IPS-NIHi7 (cell line): ENCODE measurements around the gene PJA2.

ENCODE experiments used
- DNase-seq: peaks from one replicate; pipeline ENCODE4 v3.0.0; 2012; ENCODE audit warnings: mixed read lengths; ENCODE audit errors: extremely low spot score

The PJA2 gene

DNA sequence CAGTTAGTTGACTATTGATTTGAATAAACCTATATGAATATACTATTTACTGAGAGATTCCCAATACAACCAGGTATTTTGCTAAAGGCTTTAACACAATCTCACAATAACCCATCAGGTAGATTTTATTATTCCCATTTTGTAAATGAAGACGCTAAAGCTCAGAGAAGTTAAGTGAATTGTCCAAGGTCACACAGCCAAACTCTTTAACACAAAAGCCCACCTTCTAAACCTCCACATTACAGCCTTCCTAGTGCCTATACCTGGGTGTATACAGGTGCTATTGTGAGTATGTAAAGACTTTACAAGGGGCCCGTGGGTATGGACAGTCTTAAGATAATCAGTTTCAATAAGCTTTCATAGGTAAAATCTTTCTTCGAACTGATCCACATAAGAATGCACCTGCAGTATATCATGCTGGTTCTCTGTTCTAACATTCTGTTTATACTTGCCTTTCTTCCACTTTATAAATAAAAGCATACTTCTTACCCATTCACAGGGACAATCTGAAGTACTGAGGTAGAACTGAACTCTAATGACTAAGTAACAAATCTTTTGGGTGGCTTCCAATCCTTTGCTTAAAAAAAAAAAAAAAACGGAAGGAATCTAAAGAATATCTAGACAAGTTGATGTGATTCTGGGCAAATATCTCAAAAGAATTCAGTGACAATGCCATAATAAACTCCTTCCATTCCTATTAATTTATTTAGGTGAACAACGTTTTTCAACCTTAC lies 59.1 kb downstream of the PJA2 start:
- no peak for DNase-seq

DNA sequence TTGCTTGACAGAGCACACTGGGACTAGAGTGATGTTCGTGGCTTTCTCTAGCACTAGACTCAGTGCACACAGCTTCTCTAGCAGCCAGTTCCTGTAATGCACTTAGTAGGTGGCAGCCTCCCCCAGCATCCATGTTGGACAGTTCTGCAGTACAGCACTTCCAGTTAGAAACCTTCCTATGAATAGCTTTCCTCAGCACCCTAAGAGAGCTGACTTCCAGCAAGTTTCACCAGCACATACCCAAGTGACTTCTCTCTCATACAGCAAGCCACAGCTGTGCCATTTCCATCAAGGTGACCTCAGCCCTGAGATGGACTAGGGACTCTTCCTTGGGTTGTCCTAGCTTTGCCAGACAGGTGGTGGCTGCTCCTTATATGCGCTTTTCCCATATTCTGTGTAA lies 60.4 kb downstream of the PJA2 start:
- no peak for DNase-seq

DNA sequence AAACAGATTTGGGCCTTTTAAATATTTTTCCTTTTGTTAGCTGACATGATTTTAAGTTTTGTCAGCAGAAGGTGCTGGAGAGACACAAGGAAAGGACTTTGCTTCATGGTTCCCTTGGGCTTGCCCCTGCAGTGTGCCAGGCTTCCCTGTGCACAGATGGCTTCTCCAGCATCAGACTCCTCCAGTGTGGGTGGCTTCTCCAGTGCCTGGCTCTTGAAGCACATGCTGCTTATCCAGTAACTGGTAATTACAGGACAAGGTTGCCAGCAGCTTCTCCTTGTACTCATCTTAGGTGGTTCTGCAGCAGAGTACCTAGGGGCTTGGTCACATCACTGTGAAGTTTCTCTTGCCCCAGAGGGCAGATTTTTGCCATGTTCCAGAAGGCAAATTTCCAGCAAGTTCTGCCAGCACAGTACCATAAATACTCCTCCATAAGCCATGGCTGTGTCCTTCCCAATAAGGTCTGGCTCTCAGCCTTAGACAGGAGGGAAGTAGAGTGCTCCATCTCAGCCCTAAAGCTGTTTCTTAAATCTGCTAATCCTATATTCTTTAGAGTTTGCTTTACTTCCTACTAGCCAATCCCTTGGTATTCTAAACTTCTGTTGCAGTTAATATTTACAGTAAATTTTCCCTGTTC lies 62.4 kb downstream of the PJA2 start:
- no peak for DNase-seq

DNA sequence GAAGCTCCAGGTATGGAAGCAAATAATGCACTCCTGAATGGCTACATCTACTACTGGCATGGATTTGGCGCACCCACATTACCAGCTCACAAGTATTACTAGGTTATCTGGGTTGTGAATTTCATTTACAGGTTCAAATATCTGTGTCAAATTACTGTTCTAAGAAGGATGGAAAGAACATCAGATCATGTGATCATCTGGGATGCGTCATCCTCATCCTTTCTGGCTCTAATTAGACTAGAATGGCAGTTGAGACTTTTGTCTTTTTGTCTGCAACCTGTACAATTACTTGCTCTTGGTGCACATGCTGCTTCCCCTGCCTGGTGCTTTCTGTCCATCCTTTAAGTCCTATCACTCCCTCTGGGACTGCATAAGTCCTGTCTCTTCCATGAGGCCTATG lies 64.1 kb downstream of the PJA2 start:
- no peak for DNase-seq

DNA sequence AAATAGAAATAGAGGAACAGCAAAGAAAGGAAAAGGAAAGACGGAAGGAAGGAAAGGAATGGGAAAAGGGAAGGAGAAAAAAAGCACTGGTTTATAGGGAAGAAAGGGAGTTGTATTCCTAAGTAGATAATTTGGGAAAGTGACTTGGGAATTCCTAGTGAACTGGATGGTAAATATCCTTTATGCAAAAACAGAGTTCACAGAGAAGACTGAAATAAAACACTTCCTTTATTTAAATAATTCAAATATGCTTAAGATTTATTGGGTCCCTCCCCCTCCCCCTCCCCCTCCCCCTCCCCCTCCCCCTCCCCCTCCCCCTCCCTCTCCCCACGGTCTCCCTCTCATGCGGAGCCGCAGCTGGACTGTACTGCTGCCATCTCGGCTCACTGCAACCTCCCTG lies 69.4 kb downstream of the PJA2 start:
- DNase-seq: no peak

DNA sequence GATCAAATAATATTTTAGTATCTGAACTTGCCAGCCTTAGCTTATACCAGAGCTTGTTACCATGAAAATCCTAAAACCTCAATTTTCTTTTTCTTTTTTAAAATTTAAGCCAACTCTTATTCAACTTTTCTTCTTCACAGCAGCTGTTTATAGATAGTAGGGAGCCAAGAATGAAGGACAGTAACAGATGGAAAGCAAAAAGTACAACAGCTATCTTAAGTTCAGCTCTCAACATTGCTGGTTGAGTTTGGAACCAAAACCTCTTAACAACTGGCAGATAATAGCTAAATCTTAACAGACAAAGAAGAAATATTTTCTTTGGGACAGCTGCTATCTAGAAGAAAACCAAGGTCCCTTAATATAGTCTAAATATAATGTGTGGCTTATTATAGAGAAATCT lies 74.7 kb downstream of the PJA2 start:
- DNase-seq: no peak

DNA sequence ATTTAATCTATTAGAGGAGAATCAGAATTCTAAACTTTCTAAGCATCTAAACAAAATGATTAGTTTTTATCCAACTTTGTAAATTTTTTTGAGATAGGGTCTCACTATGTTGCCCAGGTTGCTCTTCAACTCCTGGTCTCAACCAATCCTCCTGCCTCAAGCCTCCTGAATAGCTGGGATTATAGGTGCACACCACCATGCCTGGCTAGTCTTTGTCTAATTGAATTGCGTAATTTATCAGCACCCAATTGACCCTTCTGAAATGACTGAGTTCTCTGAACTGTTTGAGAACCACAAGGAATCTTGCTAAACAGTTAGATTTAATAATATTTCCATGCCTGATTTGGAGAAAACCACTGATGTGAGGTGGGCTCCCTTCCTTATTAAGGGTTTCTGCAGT lies 75.7 kb downstream of the PJA2 start:
- no peak for DNase-seq

DNA sequence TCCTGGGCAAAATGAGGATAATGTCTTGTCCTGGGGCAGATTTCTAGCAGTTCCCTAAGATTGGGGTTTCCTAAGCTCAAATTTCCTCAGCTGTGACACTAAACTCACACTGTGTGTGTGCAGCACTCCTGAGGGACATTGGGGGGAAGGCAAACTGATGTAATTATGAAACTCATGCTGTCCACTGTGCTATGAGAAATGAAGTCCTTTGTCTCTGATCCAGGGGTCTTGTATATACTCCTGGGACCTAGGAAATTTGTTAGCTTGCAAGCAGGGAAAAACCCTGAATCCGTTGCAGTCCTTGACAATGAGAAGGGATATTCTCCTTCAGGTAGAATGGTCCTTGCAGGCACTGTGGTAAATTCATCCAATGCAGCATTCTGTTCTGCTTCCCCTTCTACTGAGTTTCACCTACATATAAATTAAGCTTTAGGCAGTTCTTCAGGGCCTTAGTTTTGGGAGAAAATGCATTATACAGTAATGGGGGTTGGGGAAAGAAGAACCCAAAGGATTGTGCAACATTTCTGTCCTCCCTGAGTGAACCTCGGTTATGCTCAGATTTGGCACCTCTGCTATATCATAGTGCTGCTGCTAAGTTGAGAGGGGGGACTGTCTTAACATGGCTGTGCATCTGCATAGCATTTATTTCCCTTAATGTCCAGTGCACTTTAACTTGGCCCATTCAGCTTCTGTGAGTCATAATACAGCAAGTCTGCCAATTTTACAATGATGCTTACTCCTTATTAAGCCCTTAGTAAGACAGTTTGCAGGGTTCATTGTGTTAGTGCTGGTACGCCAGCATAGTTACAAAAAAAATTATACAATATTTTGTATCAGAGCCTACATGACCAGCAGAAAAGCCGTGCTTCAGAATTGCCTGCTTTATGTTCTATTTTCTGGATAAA lies 80.2 kb downstream of the PJA2 start:
- DNase-seq: no peak

DNA sequence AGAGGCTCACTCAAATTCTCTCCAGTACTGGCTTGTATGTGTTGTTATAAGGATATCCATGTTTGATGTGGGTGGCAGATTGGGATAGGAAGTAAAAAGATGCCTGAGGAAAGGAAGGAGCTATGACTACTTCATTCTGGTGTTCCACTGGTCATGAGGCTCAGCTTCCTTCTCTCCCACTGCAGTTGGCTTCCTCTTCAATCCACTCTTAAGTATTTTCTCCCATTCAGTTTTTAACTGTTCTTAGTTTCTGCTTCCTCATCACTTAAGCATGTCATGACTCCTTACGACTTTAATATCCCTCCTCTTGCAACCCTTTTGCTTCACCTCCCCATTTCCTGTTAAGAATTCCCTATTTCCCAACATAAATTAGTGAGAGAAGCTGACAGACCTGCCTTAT lies 81.1 kb downstream of the PJA2 start:
- no peak for DNase-seq

DNA sequence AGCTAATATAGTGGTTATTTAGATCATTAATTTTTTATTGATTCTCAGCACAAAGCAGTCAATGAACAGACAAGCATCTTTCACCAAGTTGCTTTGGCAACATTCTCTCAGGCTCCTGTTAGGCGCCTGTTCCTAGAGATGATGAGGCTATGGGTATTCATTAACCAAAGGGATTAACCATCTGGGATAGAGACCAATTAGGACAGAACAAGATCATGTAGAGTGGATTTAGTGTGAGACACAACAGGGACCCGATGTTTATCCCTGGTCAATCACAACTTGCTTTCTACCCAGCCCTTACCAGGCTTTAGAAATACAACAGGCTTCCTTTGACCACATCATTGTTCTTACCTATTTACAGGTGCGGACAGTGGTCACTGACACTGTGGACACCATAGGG lies 82.2 kb downstream of the PJA2 start:
- DNase-seq: no peak

DNA sequence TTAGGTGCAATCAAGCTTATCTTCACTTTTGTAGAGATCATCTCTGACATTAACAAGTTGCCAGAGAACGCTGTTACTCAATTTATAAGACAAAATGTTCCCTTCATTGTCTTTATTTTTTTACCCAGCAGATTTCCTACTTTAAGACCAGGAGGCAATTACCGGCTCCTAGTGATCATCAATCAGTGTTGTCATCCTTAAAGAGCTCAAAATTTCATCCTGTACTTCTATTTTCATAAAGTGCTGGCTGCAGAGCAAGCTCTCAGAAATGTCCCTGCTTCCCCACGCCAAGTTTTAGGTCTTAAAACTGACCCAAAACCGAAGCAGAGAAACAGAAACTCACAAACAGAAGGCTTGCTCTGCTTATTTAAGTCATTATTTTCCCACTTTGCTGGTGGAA lies 82.9 kb downstream of the PJA2 start:
- no peak for DNase-seq

DNA sequence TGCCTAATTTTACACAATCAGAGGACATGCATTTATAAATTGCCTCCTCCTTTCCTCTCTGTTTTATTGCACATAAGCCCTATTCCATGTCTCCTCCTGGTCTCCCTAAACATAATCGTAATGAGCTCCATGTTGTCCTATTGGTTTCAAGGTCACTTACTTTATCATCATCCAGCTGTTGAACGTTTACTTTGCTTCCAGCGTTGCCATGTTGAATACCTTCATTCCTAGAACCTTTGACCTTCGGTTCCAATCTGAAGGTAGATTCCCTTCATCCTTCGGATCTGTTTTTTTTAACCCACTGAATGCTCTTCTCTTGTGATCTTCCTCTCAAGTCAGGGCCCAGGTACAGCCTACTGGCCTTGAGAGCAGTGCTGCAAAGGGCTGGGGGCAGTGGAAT lies 84.3 kb downstream of the PJA2 start:
- DNase-seq: no peak

DNA sequence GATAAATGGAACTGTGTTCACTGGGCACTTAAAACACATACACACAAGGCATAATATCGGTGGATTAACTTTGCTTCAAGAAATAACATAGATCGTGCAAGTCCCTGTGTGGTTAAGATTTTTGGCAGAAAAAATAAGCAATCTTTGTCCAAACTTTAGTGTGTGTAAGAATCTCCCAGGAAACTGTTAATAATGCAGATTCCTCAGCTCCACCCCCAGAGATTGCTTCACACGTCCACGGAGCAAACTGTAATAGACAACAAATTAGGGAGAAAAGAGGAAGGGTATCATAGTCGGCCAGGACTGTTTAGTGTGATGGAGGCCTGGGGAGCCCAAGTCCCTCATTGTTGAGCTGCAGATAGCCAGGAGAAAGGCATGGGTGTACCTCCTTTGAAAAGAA lies 84.8 kb downstream of the PJA2 start:
- DNase-seq: no peak

DNA sequence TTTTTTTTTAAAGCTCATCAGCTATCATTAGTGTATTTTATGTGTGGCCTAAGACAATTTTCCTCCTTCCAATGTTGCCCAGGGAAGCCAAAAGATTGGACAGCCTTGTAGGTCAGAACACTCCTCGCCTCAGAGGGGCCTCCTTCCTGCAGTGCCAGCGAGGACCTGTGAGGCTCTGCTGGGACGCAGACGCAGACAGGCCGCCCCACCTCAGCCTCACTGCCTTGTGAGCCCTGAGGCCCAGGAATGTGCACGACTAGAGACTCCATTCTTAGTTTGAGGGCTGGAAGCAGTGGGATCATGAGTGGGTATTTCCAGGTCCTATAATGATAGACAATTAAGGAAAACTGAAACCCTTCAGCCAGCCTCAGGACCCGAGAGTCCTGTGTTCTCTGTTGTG lies 85.4 kb downstream of the PJA2 start:
- DNase-seq: peak; percentile 31

DNA sequence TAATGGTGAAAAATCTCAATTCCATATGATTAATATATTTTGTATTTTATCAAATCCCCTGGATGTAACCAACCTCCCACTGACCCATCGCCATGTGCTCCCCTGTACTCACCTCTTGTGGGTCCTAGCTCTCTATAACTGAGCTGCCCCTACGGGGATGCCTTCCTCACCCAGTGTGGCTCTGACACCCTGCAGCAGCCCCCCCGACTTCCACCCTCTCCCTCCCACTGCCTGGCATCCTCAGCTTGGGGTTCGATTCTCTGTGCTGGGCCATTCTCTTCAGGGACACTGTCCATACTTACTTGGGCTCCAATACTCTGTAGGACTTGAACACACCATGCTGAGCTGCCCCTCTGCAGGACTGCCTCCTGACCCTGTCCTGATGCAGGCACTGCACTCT lies 87.1 kb downstream of the PJA2 start:
- DNase-seq: no peak

DNA sequence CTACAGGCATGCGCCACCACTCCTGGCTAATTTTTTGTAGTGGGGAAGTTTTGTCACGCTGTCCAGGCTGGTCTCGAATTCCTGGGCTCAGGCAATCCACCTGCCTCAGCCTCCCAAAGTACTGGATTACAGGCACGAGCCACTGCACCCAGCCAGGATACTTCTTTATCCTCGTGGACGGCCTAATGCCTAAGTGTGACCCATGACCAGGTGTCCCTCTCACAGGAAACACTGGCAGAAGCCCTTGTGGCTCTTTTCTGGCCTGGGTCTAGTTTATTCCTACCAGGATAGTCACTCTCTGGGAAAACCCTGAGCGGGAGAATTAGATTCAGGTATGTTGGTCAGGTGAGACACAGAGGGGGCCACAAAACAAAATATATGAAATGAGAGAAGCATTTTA lies 90.4 kb downstream of the PJA2 start:
- no peak for DNase-seq

DNA sequence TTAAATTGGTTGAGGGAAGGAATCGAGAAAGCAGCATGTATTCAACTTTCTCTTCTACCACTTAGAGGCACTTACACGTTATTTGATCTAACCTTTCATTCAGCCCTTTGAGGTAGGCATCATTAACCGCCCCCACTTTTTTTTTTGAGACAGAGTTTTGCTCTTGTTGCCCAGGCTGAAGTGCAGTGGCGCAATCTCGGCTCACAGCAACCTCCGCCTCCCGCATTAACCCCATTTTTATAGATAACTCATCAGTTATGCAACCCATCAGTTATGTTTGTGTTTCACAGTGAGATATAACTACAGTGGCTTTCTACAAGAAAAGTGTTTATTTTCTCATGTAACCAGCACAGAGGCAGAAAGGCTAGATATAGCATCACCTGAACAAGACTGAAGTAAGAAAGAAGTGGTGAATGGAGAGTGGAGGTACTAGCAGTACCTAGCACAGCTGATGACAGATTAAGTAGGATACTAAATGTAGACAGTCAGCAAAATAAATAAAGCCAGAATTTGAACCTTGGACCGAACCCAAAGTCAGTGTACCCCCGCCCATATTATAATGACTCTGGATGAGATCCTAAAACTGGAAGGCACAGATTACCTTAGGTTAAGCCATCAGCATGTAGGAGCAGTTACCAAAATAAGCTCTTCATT lies 91.2 kb downstream of the PJA2 start:
- no peak for DNase-seq

DNA sequence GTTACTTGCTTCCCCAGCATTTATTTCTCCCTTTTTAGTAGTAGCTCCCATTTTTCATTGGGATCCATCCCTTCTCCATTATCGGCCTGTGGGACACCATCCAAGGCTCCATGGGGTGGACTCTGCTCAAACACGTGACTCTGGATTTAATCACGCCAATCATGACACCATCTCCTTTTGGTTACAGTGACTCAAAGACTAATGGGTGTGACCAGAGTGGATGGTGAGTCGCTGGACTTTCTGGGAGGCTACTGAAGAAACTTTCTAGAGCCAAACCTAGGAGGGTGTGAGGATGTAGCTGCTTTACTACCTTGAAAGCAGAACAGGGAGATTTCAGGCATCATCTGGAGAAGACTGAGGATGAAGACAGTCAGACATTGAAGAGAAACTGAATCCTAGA lies 93.1 kb downstream of the PJA2 start:
- DNase-seq: no peak

DNA sequence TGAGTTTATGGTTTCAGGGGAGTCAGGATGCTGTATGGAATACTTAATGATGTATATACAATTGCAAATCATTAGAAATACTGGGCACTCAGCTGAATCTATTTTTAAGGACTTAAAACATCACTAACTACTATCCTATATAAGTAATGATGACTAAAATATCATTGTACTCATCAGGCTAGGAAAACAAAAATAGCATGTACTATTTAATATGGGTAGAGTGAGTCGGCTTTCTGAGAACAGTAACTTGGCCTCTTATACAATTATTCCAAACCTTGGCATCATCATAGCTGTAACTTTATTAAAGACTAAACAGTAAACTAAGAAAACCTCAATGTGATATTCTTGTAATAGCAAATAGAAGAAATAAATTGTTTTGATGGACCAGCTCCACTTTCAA lies 94.5 kb downstream of the PJA2 start:
- DNase-seq: no peak

DNA sequence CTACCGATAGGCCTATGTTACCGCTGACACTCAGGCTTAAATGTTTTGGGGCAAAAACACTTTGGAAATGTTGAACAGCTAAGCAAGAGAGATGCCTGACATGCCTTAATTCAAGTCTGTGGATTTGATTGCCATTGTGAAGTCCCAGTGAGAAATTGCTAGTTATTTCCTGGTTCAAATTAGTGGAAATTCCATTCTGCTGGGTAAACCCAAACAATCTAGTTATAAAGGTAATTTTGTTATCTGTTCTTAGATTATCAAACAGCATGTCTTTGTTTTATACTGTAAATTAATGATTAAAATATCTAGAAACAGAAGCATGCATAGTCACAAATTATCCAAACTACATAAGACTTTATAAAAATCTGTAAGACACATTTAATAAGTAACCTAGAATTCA lies 96.6 kb downstream of the PJA2 start:
- DNase-seq: no peak

DNA sequence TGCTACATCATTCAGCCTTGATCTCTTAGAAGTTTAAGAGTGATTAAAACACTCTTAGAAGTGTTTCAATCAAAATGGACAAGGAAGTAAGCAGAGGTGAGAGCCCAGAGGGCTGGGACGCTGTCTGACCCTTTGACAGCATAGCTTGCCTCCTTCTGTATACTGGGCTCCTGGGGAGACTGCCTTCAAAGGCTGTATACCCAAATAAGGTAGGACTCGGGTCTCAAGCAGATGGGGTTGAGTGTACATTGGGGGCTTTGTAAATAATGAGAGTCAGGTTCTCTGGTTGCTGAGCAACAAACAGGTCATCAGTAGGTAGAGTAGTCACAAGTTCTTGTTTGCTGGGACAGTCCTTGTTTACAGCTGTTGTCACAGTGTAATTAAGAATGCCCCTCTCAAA lies 97.1 kb downstream of the PJA2 start:
- no peak for DNase-seq

DNA sequence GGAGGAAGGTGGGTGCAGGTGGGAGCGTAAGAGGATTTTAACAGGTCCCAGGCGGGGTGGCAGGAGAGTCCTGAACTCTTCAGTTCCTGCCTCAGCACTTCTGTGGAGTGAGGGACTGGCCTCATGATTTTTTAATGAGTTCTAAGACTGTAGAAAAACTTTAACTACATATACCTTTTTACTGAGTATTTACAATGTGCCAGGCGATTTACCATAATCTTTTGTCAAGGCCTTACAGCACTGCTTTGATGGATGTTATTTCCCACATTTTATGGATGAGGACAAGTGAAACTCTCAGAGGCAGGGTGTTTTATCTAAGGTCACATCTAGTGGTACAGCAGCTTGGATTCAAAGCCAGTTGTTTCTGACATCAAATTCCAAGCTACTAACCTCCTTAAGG lies 99.5 kb downstream of the PJA2 start:
- no peak for DNase-seq
